Measurements from ENCODE around the gene NEUROD4. TPM values are rescaled to one million over a fixed set of nuclear protein-coding genes. Genes with fewer than 3 reads are reported as not detected.
A peak's percentile ranks its signal among the peaks of the same experiment; 100 is the strongest.

NEUROD4 gene
- total RNA-seq (2021) (not detected in 3 replicates), Bru-seq, nascent RNA (percentile 18 among the genes with signal in this experiment)
- long read RNA-seq, experiment 1, result 0 reads
- long read RNA-seq, experiment 2, result 0 reads
- long read RNA-seq, experiment 3, result 0 reads

- ChIA-PET CTCF (interaction anchor here (1.0 to 2.4 kb wide), 10 partner anchors 15 to 440 kb away, joined by 3 to 15 read pairs (median 6); no protein-coding TSS in a partner anchor), POLR2A (no interaction called here)
- Mint-ChIP-seq H3K27me3 (ENCODE audit: low read depth) (peaks cover 20% of the 10 kb centered on the region), H3K36me3 (no peaks in the 10 kb centered on the region), H3K9me3 (no peaks in the 10 kb centered on the region), H3K27ac (no peak within 1 kb of the TSS), H3K4me1 (peaks cover 28% of the 10 kb centered on the region), H3K4me3 (peak within 1 kb of the TSS; percentile 69)
- ATAC-seq (peak; percentile 100), DNase-seq (ENCODE audit: low spot score) (peak; percentile 92)
- TF ChIP-seq HMGA2 (CRISPR knock-in tag; IDR thresholded peaks at IDR 0.05) (no peak), MYBL2 (CRISPR knock-in tag; IDR thresholded peaks at IDR 0.05) (no peak), E2F5 (CRISPR knock-in tag; IDR thresholded peaks at IDR 0.05) (0 out of 2 replicates have a peak, but pooled peaks have one; percentile 51), GRHL2 (CRISPR knock-in tag; IDR thresholded peaks at IDR 0.05; ENCODE audit: insufficient replicate concordance, severe bottlenecking) (no peak), JUN (CRISPR knock-in tag; IDR thresholded peaks at IDR 0.05) (peak; percentile 98), NFE2L1 (CRISPR knock-in tag; IDR thresholded peaks at IDR 0.05) (peak; percentile 76; the same call in 1 of the 2 replicates), FOXP1 (CRISPR knock-in tag; IDR thresholded peaks at IDR 0.05; ENCODE audit: borderline replicate concordance) (peak; percentile 93), GABPB1 (CRISPR knock-in tag; IDR thresholded peaks at IDR 0.05) (no peak), TEAD1 (CRISPR knock-in tag; IDR thresholded peaks at IDR 0.05) (peak; percentile 90; the same call in 1 of the 2 replicates), CBFB (CRISPR knock-in tag; IDR thresholded peaks at IDR 0.05; ENCODE audit: low read depth) (no peak), AR (CRISPR knock-in tag; IDR thresholded peaks at IDR 0.05) (no peak), E2F1 (CRISPR knock-in tag; IDR thresholded peaks at IDR 0.05) (peak; percentile 88; the same call in 1 of the 2 replicates), HMGXB4 (CRISPR knock-in tag; IDR thresholded peaks at IDR 0.05) (no peak), IRF1 (CRISPR knock-in tag; IDR thresholded peaks at IDR 0.05) (peak; percentile 94), ZNF512 (CRISPR knock-in tag; IDR thresholded peaks at IDR 0.05; ENCODE audit: borderline replicate concordance) (no peak), ZNF317 (CRISPR knock-in tag; IDR thresholded peaks at IDR 0.05; ENCODE audit: borderline replicate concordance, low read depth) (no peak), ZNF416 (CRISPR knock-in tag; IDR thresholded peaks at IDR 0.05) (no peak), FOXK1 (CRISPR knock-in tag; IDR thresholded peaks at IDR 0.05) (peak; percentile 86; the same call in 1 of the 2 replicates), MAX (CRISPR knock-in tag; IDR thresholded peaks at IDR 0.05) (peak; percentile 73), MXD4 (CRISPR knock-in tag; IDR thresholded peaks at IDR 0.05; ENCODE audit: borderline replicate concordance) (no peak), PREB (CRISPR knock-in tag; IDR thresholded peaks at IDR 0.05; ENCODE audit: borderline replicate concordance) (no peak; the same call in 1 of the 2 replicates), NFYB (CRISPR knock-in tag; conservative IDR thresholded peaks at IDR 0.05; ENCODE audit: low read depth) (peak; percentile 50; the same call in 1 of the 2 replicates), EMX1 (CRISPR knock-in tag; IDR thresholded peaks at IDR 0.05) (no peak), ZNF121 (CRISPR knock-in tag; IDR thresholded peaks at IDR 0.05) (0 out of 2 replicates have a peak, but pooled peaks have one; percentile 42), SMAD4 (CRISPR knock-in tag; IDR thresholded peaks at IDR 0.05) (peak; percentile 87), ZSCAN18 (CRISPR knock-in tag; IDR thresholded peaks at IDR 0.05) (peak; percentile 87)
Measured at GRCh38 chr12:55019784-55020183, at the start of gene NEUROD4. NEUROD4 (plus strand) TSS chr12:55019974; CDS start chr12:55026440, 6,466 bp downstream.
